Measurements from ENCODE around the gene GPR152. TPM values are rescaled to one million over a fixed set of nuclear protein-coding genes. Genes with fewer than 3 reads are reported as not detected.

GPR152 gene
- total and polyA plus RNA-seq, 2 experiments from 2014 or later = not detected

DNA sequence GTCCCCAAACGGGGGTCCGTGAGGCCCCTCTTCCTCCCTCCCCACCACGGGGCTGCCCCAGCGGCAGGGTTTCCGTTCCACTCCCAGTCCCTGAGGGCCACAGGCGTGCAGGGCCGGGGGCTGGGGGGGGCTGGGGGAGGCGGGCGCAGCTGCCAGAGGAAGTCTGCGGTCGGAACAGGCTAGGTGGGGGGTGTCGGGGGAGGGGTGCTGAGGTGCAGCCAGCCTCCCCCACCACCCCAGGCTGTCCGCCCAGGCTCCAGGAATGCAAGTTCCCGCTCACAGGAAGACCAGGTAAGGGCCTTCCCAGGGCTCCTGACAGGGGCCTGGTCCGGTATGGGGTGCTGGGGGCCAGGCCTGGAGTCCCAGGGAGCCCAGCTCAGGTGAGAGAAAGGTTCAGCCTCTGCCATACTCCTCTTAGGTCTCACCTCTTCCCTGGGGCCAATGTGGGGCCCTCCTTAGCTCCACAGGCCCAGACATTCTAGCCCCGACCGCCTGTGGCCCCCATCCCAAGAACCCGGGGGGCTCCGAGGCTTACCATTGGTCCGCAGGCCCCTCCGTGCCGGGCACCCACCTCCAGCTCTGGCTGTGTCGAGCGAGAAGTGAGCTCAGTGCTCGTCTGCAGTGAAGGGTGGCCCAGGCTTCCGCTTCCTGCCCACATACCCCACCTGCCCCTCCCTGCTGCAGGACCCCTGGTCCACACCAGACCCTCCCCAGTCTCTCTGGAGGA, 15.3 kb downstream of the GPR152 start, which contains the start of gene PTPRCAP:
TSS of gene PTPRCAP (minus strand) at position 601 of the 727 bp plus-strand sequence. CDS start at position 538, 63 bp downstream.
- TF ChIP-seq EZH2 (IDR thresholded peaks at IDR 0.05; ENCODE audit: insufficient read depth, poor library complexity, severe bottlenecking) (no peak), EZH2phosphoT487 (IDR thresholded peaks at IDR 0.05; ENCODE audit: insufficient read depth, low read depth) (no peak)
- WGBS, 2 experiments (ENCODE audit: low coverage in 1 of 2, low lambda C conversion rate in 2 of 2, missing lambda C conversion rate in 2 of 2) = 68 to 78% methylated on average over 19 to 26 of the region's 26 CpGs
- Histone ChIP-seq H3K79me2 (ENCODE audit: insufficient read depth) (0 out of 2 replicates have a peak, but pooled peaks cover 4% of the 10 kb centered on the region), H3K4me1 (ENCODE audit: insufficient read depth) (no peaks in the 10 kb centered on the region), H3K27me3 (replicated peaks; ENCODE audit: insufficient read depth) (no peaks in the 10 kb centered on the region), H3F3A (ENCODE audit: insufficient read depth) (no peaks in the 10 kb centered on the region; the same call in 1 of the 2 replicates), H3K27ac (no peak within 1 kb of the TSS), H3K4me3 (no peak within 1 kb of the TSS), H3K9me3 (ENCODE audit: low read depth) (no peaks in the 10 kb centered on the region), H2AFZ (no peak within 1 kb of the TSS), H3K9me2 (ENCODE audit: insufficient read depth) (no peaks in the 10 kb centered on the region), H3K36me3 (ENCODE audit: low read depth) (no peaks in the 10 kb centered on the region; the same call in 1 of the 2 replicates), H3K9ac (no peak within 1 kb of the TSS), H4K20me1 (ENCODE audit: insufficient read depth) (no peaks in the 10 kb centered on the region), H3K4me2 (ENCODE audit: unreplicated experiment) (no peak within 1 kb of the TSS)
- in situ Hi-C loops (cut with MboI) = no loop called here
- DNase-seq = no peak

DNA sequence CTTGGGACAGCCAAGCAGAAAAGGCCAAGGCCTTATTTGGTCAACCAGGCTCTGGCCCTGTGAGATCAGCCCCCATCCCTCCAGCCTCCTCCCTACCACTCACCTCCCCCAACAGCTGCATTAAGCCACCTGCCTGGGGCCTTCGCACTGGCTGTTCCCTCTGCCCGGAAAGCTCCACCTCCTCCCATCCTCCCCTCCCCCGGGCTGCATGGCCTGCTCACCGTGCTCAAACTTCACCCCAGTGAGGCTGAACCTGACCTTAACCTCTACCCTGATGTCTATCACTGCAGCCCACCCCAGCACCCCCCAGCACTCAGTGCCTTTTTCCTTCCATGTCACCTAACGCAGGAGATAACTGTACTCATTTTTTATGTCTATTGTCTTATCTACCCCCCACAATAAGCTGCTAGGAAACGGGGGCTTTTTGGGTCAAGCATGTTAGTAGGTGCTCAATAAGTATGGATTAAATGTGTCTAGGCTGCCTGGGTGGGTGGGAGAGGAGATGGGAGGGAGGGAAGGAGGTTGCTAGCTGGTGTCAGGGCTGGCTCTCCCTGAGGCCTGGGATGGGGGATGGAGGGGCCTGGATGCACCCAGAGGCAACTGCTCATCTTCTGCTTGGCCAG, 16.0 kb downstream of the GPR152 start:
- no peaks in the 10 kb centered on the region for H3K4me1 ChIP-seq (ENCODE audit: insufficient read depth)
- H3K27ac ChIP-seq = no peak overlapping the region
- H3K9me2 ChIP-seq (ENCODE audit: insufficient read depth) = no peaks in the 10 kb centered on the region
- no peak overlapping the region for H3K9ac ChIP-seq
- no peaks in the 10 kb centered on the region; the same call in 1 of the 2 replicates for H3K36me3 ChIP-seq (ENCODE audit: low read depth)
- H3K9me3 ChIP-seq (ENCODE audit: low read depth) = no peaks in the 10 kb centered on the region
- no peak overlapping the region for H3K4me2 ChIP-seq (ENCODE audit: unreplicated experiment)
- in situ Hi-C loops (cut with MboI) = no loop called here
- H3F3A ChIP-seq (ENCODE audit: insufficient read depth) = no peaks in the 10 kb centered on the region; the same call in 1 of the 2 replicates
- H3K27me3 ChIP-seq (replicated peaks; ENCODE audit: insufficient read depth) = no peaks in the 10 kb centered on the region
- H3K79me2 ChIP-seq (ENCODE audit: insufficient read depth) = no peaks in the 10 kb centered on the region
- WGBS, 2 experiments (ENCODE audit: low coverage in 1 of 2, low lambda C conversion rate in 2 of 2, missing lambda C conversion rate in 2 of 2) = 68 to 72% methylated on average over 6 of the region's 6 CpGs
- H2AFZ ChIP-seq = no peak overlapping the region
- no peaks in the 10 kb centered on the region for H4K20me1 ChIP-seq (ENCODE audit: insufficient read depth)
- DNase-seq = no peak
- H3K4me3 ChIP-seq = no peak overlapping the region
- TF ChIP-seq EZH2phosphoT487 (IDR thresholded peaks at IDR 0.05; ENCODE audit: insufficient read depth, low read depth) (no peak), EZH2 (IDR thresholded peaks at IDR 0.05; ENCODE audit: insufficient read depth, poor library complexity, severe bottlenecking) (no peak)

DNA sequence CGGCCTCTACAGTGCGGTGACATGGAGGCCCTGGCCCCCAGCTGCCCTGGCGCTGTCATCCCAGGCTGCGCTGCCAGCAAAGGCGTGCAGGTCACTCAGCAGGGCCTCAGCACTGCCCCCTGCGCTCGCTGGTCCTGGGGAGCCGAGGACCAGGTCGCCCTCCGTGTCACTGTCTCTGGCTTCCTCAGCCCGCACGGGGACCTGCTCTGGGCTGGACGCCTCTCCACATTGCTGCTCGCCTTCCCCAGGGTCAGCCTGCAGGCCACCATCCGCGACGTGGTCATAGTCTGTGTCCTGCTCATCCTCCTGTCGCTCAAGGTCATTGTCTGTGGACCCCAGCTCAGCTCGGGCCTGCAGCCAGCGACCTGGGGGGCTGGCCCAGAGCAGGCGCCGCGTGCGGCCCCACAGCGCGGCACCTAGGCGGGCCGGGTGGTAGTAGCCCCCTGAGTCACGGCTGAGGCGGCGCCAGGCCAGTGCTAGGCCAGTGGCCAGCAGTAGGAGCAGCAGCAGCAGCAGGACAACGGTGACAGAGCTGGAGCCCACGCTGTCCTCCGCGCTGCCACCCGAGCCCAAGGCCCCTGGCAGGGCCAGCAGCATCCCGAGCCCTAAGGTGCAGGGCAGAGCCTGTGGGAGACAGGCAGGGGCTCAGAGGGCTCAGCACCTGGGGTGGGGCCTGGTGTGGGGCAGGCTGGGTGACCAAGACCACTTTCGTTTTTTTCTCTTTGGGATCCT, 16.6 kb downstream of the GPR152 start:
- no peak overlapping the region for H3K27ac ChIP-seq
- in situ Hi-C loops (cut with MboI) = no loop called here
- H3K4me3 ChIP-seq = no peak overlapping the region
- no peaks in the 10 kb centered on the region for H4K20me1 ChIP-seq (ENCODE audit: insufficient read depth)
- TF ChIP-seq EZH2phosphoT487 (IDR thresholded peaks at IDR 0.05; ENCODE audit: insufficient read depth, low read depth) (no peak), EZH2 (IDR thresholded peaks at IDR 0.05; ENCODE audit: insufficient read depth, poor library complexity, severe bottlenecking) (no peak)
- H3K9me2 ChIP-seq (ENCODE audit: insufficient read depth) = no peaks in the 10 kb centered on the region
- 89 to 92% methylated on average over 26 to 31 of the region's 38 CpGs for WGBS, 2 experiments (ENCODE audit: low coverage in 1 of 2, low lambda C conversion rate in 2 of 2, missing lambda C conversion rate in 2 of 2)
- no peaks in the 10 kb centered on the region; the same call in 1 of the 2 replicates for H3K36me3 ChIP-seq (ENCODE audit: low read depth)
- no peaks in the 10 kb centered on the region for H3K9me3 ChIP-seq (ENCODE audit: low read depth)
- no peaks in the 10 kb centered on the region for H3K4me1 ChIP-seq (ENCODE audit: insufficient read depth)
- H2AFZ ChIP-seq = no peak overlapping the region
- no peak for DNase-seq
- H3K4me2 ChIP-seq (ENCODE audit: unreplicated experiment) = no peak overlapping the region
- no peaks in the 10 kb centered on the region; the same call in 1 of the 2 replicates for H3F3A ChIP-seq (ENCODE audit: insufficient read depth)
- no peaks in the 10 kb centered on the region for H3K27me3 ChIP-seq (replicated peaks; ENCODE audit: insufficient read depth)
- H3K79me2 ChIP-seq (ENCODE audit: insufficient read depth) = peaks cover 4% of the 10 kb centered on the region; the same call in 1 of the 2 replicates
- H3K9ac ChIP-seq = no peak overlapping the region

DNA sequence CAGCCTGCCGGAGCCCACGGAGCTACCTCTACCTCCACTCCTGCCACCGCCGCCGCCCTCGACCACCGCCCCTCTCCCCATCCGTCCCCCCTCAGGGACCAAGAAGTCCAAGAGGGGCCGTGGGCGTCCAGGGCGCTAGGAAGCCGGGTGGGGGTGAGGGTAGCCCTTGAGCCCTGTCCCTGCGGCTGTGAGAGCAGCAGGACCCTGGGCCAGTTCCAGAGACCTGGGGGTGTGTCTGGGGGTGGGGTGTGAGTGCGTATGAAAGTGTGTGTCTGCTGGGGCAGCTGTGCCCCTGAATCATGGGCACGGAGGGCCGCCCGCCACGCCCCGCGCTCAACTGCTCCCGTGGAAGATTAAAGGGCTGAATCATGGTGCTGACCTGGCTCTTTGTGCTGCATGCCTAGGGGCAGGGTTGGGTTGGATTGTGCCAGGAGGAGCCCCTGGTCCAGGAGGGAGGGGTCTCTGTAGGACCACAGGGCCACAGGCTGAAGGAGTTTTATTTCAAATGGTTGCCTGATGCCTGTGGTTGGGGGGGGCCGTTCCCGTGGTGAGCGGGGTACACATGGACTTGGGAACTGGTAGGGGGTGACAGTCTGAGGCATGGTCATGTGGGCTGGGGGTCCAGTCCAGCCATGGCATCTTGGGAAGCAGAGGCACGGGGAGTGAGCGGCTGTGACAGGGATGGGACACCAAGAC, 17.4 kb downstream of the GPR152 start:
- peaks cover 11% of the 10 kb centered on the region for H3K79me2 ChIP-seq (ENCODE audit: insufficient read depth)
- H3K27me3 ChIP-seq (replicated peaks; ENCODE audit: insufficient read depth) = no peaks in the 10 kb centered on the region
- no peak overlapping the region for H3K4me2 ChIP-seq (ENCODE audit: unreplicated experiment)
- H3K9me3 ChIP-seq (ENCODE audit: low read depth) = no peaks in the 10 kb centered on the region
- H3K27ac ChIP-seq = no peak overlapping the region
- no peak for DNase-seq
- in situ Hi-C loops (cut with MboI) = no loop called here
- H3K9ac ChIP-seq = no peak overlapping the region
- H3K4me1 ChIP-seq (ENCODE audit: insufficient read depth) = no peaks in the 10 kb centered on the region
- TF ChIP-seq EZH2phosphoT487 (IDR thresholded peaks at IDR 0.05; ENCODE audit: insufficient read depth, low read depth) (no peak), EZH2 (IDR thresholded peaks at IDR 0.05; ENCODE audit: insufficient read depth, poor library complexity, severe bottlenecking) (no peak)
- no peak overlapping the region for H3K4me3 ChIP-seq
- 87 to 89% methylated on average over 19 to 26 of the region's 26 CpGs for WGBS, 2 experiments (ENCODE audit: low coverage in 1 of 2, low lambda C conversion rate in 2 of 2, missing lambda C conversion rate in 2 of 2)
- no peak overlapping the region for H2AFZ ChIP-seq
- H4K20me1 ChIP-seq (ENCODE audit: insufficient read depth) = no peaks in the 10 kb centered on the region
- no peaks in the 10 kb centered on the region; the same call in 1 of the 2 replicates for H3F3A ChIP-seq (ENCODE audit: insufficient read depth)
- no peaks in the 10 kb centered on the region; the same call in 1 of the 2 replicates for H3K36me3 ChIP-seq (ENCODE audit: low read depth)
- no peaks in the 10 kb centered on the region for H3K9me2 ChIP-seq (ENCODE audit: insufficient read depth)
